H9 (cell line): ENCODE measurements around the gene FRRS1L. TPM values are rescaled to one million over a fixed set of nuclear protein-coding genes. Genes with fewer than 3 reads are reported as not detected.

ENCODE experiments used
- DNase-seq: peaks from one replicate; pipeline ENCODE4 v3.0.0-alpha.2; 2017
- H2AFZ ChIP-seq: one replicate; pipeline ENCODE4 v1.6.1; 2013; ENCODE audit warnings: mild to moderate bottlenecking, low read length, control low read depth, moderate library complexity
- H2AK5ac ChIP-seq: 2 replicates; pipeline ENCODE4 v1.6.1; 2013; ENCODE audit warnings: low read length, control low read depth, mixed read lengths; ENCODE audit not compliant: insufficient read length
- H2BK120ac ChIP-seq: one replicate; pipeline ENCODE4 v1.6.1; 2013; ENCODE audit warnings: low read depth, mild to moderate bottlenecking, low read length, control low read depth, inconsistent platforms; ENCODE audit not compliant: poor library complexity, severe bottlenecking
- H2BK12ac ChIP-seq: 2 replicates; pipeline ENCODE4 v1.6.1; 2013; ENCODE audit warnings: low read length, control low read depth, mixed read lengths, low read depth; ENCODE audit not compliant: insufficient read length
- H2BK15ac ChIP-seq: 2 replicates; pipeline ENCODE4 v1.6.1; 2013; ENCODE audit warnings: low read depth, low read length, control low read depth
- H2BK20ac ChIP-seq: one replicate; pipeline ENCODE4 v1.6.1; 2013; ENCODE audit warnings: low read depth, mild to moderate bottlenecking, low read length, control low read depth, inconsistent platforms; ENCODE audit not compliant: poor library complexity, severe bottlenecking
- H2BK5ac ChIP-seq: 2 replicates; pipeline ENCODE4 v1.6.1; 2013; ENCODE audit warnings: low read length, control low read depth, mixed read lengths; ENCODE audit not compliant: insufficient read length
- H3K14ac ChIP-seq: 2 replicates; pipeline ENCODE4 v1.6.1; 2013; ENCODE audit warnings: low read length, control low read depth; ENCODE audit not compliant: insufficient read depth
- H3K18ac ChIP-seq: 2 replicates; pipeline ENCODE4 v1.6.1; 2013; ENCODE audit warnings: low read depth, mild to moderate bottlenecking, mixed read lengths, low read length, control low read depth; ENCODE audit not compliant: insufficient read length
- H3K23ac ChIP-seq: 2 replicates; pipeline ENCODE4 v1.6.1; 2013; ENCODE audit warnings: low read length, control low read depth, mixed read lengths, low read depth; ENCODE audit not compliant: insufficient read length
- H3K23me2 ChIP-seq: 2 replicates; pipeline ENCODE4 v1.6.1; 2013; ENCODE audit warnings: low read depth, mild to moderate bottlenecking, mixed read lengths, low read length, control low read depth; ENCODE audit not compliant: insufficient read length, poor library complexity, severe bottlenecking
- H3K27ac ChIP-seq: 2 replicates; pipeline ENCODE4 v1.5.1; 2013; ENCODE audit warnings: low read length, control low read depth, mixed read lengths, low read depth; ENCODE audit not compliant: insufficient read length
- H3K27me3 ChIP-seq: 2 replicates; pipeline ENCODE4 v1.6.1; 2013; ENCODE audit warnings: low read length, control low read depth, inconsistent platforms; ENCODE audit not compliant: insufficient read depth
- H3K4ac ChIP-seq: 2 replicates; pipeline ENCODE4 v1.6.1; 2013; ENCODE audit warnings: low read depth, mild to moderate bottlenecking, control low read depth, inconsistent platforms, low read length, moderate library complexity
- H3K4me1 ChIP-seq: 2 replicates; pipeline ENCODE4 v1.6.1; 2013; ENCODE audit warnings: low read length, control low read depth, inconsistent platforms; ENCODE audit not compliant: insufficient read depth
- H3K4me2 ChIP-seq: 2 replicates; pipeline ENCODE4 v1.6.1; 2013; ENCODE audit warnings: low read length, control low read depth, mixed read lengths; ENCODE audit not compliant: insufficient read length, insufficient read depth
- H3K56ac ChIP-seq: 2 replicates; pipeline ENCODE4 v1.6.1; 2013; ENCODE audit warnings: low read depth, mild to moderate bottlenecking, mixed read lengths, low read length, control low read depth; ENCODE audit not compliant: insufficient read length
- H3K79me1 ChIP-seq: 2 replicates; pipeline ENCODE4 v1.6.1; 2013; ENCODE audit warnings: low read depth, mild to moderate bottlenecking, moderate library complexity, low read length, control low read depth, inconsistent platforms; ENCODE audit not compliant: insufficient read depth, poor library complexity, severe bottlenecking
- H3K79me2 ChIP-seq: 2 replicates; pipeline ENCODE4 v1.6.1; 2013; ENCODE audit warnings: low read length, control low read depth, inconsistent platforms; ENCODE audit not compliant: insufficient read depth
- H3K9ac ChIP-seq: 2 replicates; pipeline ENCODE4 v1.6.1; 2013; ENCODE audit warnings: low read length, control low read depth, mixed read lengths; ENCODE audit not compliant: insufficient read length; ENCODE audit errors: extremely low read depth
- H3K9me3 ChIP-seq: one replicate; pipeline ENCODE4 v1.6.1; 2013; ENCODE audit warnings: low read depth, low read length, inconsistent platforms; ENCODE audit not compliant: control insufficient read depth
- H3T11ph ChIP-seq: one replicate; pipeline ENCODE4 v1.6.1; 2013; ENCODE audit warnings: mild to moderate bottlenecking, low read length, control low read depth, inconsistent platforms
- H4K20me1 ChIP-seq: one replicate; pipeline ENCODE4 v1.6.1; 2013; ENCODE audit not compliant: control insufficient read depth, insufficient read length, insufficient read depth
- H4K5ac ChIP-seq: 2 replicates; pipeline ENCODE4 v1.6.1; 2013; ENCODE audit warnings: low read depth, mild to moderate bottlenecking, mixed read lengths, low read length, control low read depth; ENCODE audit not compliant: insufficient read length
- H4K8ac ChIP-seq: replicated peaks from 2 replicates; pipeline ENCODE4 v1.6.1; 2013; ENCODE audit warnings: low read length, control low read depth, mixed read lengths, low read depth; ENCODE audit not compliant: insufficient read length
- H4K91ac ChIP-seq: 2 replicates; pipeline ENCODE4 v1.6.1; 2013; ENCODE audit warnings: low read depth, mild to moderate bottlenecking, moderate library complexity, mixed read lengths, low read length, control low read depth; ENCODE audit not compliant: insufficient read length
- H3K27ac Mint-ChIP-seq, 3 experiments: 2 replicates in 2 of 3; 3 replicates in 1 of 3; pipeline ENCODE4 v1.8.0; 2020 to 2021; ENCODE audit warnings: mixed read lengths in 3 of 3, mild to moderate bottlenecking in 1 of 3, moderate library complexity in 1 of 3
- H3K27me3 Mint-ChIP-seq: 2 replicates; pipeline ENCODE4 v1.8.0; 2021; ENCODE audit warnings: low read depth, mild to moderate bottlenecking, moderate library complexity, mixed read lengths
- H3K36me3 Mint-ChIP-seq, 3 experiments: 2 replicates in 2 of 3; 3 replicates in 1 of 3; pipeline ENCODE4 v1.8.0; 2020 to 2021; ENCODE audit warnings: low read depth in 3 of 3, mixed read lengths in 3 of 3; ENCODE audit not compliant: insufficient read depth in 1 of 3
- H3K4me1 Mint-ChIP-seq, 2 experiments: 2 replicates each; pipeline ENCODE4 v1.8.0; 2020; ENCODE audit warnings: mixed read lengths in 2 of 2
- H3K4me3 Mint-ChIP-seq, 2 experiments: 2 replicates in 1 of 2; 3 replicates in 1 of 2; pipeline ENCODE4 v1.8.0; 2020 to 2021; ENCODE audit warnings: mild to moderate bottlenecking in 2 of 2, mixed read lengths in 2 of 2, moderate library complexity in 1 of 2
- H3K9me3 Mint-ChIP-seq, 2 experiments: 2 replicates in 1 of 2; 3 replicates in 1 of 2; pipeline ENCODE4 v1.8.0; 2020; ENCODE audit warnings: mild to moderate bottlenecking in 2 of 2, mixed read lengths in 2 of 2, moderate library complexity in 1 of 2
- WGBS: extraction: QIAGEN DNeasy Blood & Tissue Kit; methylation state at CpG from one replicate; pipeline ENCODE4 v1.1.7; 2013; ENCODE audit warnings: missing lambda C conversion rate, low lambda C conversion rate, mixed read lengths; ENCODE audit not compliant: insufficient read length; ENCODE audit errors: extremely low coverage; 5-methylcytosine and 5-hydroxymethylcytosine counted together
- total RNA-seq: library from RNA; stranded (reverse); gene quantifications from 2 replicates; pipeline ENCODE4 v1.2.1, GENCODE V29; 2021
- TF ChIP-seq, protein P1 (sequence below): fragments of 200-600 bp; sonication (generic); conservative IDR thresholded peaks from 3 replicates; pipeline ENCODE4 v1.8.0; 2021; ENCODE audit warnings: antibody characterized with exemption, mild to moderate bottlenecking

Gene FRRS1L
- total RNA-seq, 1 experiment from 2014 or later, result 3.3 TPM

DNA sequence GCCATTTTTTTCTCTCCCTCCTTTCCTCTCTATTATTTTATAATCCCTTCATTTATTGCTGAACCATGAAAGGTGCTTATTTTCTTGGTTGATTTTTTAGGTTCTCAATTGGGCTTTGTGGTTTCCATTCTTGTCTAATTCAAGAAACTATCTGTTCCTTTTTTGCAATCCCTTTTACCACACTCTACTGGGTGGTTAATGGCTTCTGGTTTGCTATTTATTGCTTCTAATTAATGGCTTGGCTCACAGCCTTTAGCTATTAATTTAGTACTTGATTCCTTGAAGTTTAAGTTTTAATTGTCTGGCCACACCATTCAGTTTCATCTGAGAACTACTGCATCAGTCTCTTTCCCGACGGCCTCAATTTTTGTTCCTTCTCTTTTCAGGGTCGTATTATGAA, 5.6 kb downstream of the FRRS1L start:
- no peak overlapping the region for H3T11ph ChIP-seq
- H3K36me3 Mint-ChIP-seq, result peaks cover 0 to 15% (median 2%) of the 10 kb centered on the region in 3 experiments; a peak in 5 of 7 replicates
- peaks cover 2% of the 10 kb centered on the region for H3K23me2 ChIP-seq
- H3K27ac ChIP-seq, result no peak overlapping the region
- no peak overlapping the region for H4K8ac ChIP-seq
- H3K14ac ChIP-seq, result no peak overlapping the region
- H2BK12ac ChIP-seq, result no peak overlapping the region
- H3K4me2 ChIP-seq, result no peak overlapping the region
- H2AFZ ChIP-seq, result no peak overlapping the region
- H3K9ac ChIP-seq, result no peak overlapping the region
- H3K4ac ChIP-seq, result no peak overlapping the region
- no peak overlapping the region for H2BK20ac ChIP-seq
- no peak overlapping the region for H3K23ac ChIP-seq
- H3K9me3 ChIP-seq, result no peaks in the 10 kb centered on the region
- no peak overlapping the region for H2BK15ac ChIP-seq
- no peaks in the 10 kb centered on the region for H3K79me2 ChIP-seq
- no peak overlapping the region for H3K56ac ChIP-seq
- peaks cover 8 to 10% of the 10 kb centered on the region in 2 experiments; a peak in 4 of 5 replicates for H3K9me3 Mint-ChIP-seq
- H3K27ac Mint-ChIP-seq, result no peak overlapping the region
- no peak overlapping the region for H2AK5ac ChIP-seq
- no peaks in the 10 kb centered on the region for H3K4me1 ChIP-seq
- H4K20me1 ChIP-seq, result no peaks in the 10 kb centered on the region
- H4K91ac ChIP-seq, result no peak overlapping the region
- no peak overlapping the region for H4K5ac ChIP-seq
- H3K27me3 ChIP-seq, result no peaks in the 10 kb centered on the region
- TF ChIP-seq, protein P1, sequence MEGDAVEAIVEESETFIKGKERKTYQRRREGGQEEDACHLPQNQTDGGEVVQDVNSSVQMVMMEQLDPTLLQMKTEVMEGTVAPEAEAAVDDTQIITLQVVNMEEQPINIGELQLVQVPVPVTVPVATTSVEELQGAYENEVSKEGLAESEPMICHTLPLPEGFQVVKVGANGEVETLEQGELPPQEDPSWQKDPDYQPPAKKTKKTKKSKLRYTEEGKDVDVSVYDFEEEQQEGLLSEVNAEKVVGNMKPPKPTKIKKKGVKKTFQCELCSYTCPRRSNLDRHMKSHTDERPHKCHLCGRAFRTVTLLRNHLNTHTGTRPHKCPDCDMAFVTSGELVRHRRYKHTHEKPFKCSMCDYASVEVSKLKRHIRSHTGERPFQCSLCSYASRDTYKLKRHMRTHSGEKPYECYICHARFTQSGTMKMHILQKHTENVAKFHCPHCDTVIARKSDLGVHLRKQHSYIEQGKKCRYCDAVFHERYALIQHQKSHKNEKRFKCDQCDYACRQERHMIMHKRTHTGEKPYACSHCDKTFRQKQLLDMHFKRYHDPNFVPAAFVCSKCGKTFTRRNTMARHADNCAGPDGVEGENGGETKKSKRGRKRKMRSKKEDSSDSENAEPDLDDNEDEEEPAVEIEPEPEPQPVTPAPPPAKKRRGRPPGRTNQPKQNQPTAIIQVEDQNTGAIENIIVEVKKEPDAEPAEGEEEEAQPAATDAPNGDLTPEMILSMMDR, result no peak
- peaks cover 9 to 14% of the 10 kb centered on the region in 2 experiments for H3K4me1 Mint-ChIP-seq
- H3K4me3 Mint-ChIP-seq, result no peak overlapping the region
- no CpG with 5 or more reads among the region's 3 CpGs for WGBS
- no peak overlapping the region for H2BK5ac ChIP-seq
- no peaks in the 10 kb centered on the region for H3K79me1 ChIP-seq
- H2BK120ac ChIP-seq, result no peak overlapping the region
- DNase-seq, result no peak
- H3K27me3 Mint-ChIP-seq, result peaks cover 33% of the 10 kb centered on the region
- no peak overlapping the region for H3K18ac ChIP-seq
